ENCODE measurements around the gene COG5.
"Not testable (repeated sequence)": the region's sequence is repeated elsewhere in the genome, so short reads cannot be mapped to it uniquely, and the experiment has no call there.

Gene COG5

DNA sequence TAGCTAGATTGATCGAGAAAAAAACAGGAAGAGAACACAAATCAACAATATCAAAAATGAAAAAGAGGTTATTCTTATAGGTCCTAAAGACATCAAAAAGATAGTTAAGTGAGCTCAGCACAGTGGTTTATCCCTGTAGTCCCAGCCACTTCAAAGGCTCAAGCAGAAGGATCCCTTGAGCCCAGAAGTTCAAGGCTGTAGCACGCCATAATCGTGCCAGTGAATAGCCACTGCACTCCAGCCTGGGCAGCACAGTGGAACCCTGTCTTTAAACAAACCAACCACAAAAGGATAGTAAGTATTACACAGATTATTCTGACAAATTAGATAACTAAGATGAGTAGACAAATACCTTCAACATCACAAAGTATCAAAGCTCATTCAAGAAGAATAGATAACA is 311.8 kb downstream of the COG5 start:
- Histone ChIP-seq H3K27ac (ENCODE audit: insufficient read depth, low read length, poor library complexity, severe bottlenecking) (no peak overlapping the region), H3K36me3 (ENCODE audit: control insufficient read depth, insufficient read depth, low read length) (peaks cover 8% of the 10 kb centered on the region), H3K9me3 (ENCODE audit: control insufficient read depth, low read length) (no peaks in the 10 kb centered on the region), H3K27me3 (replicated peaks; ENCODE audit: control insufficient read depth, insufficient read depth, low read length, poor library complexity, severe bottlenecking) (no peaks in the 10 kb centered on the region), H3K4me3 (ENCODE audit: insufficient read depth, low read depth, low read length, poor library complexity, severe bottlenecking) (no peak overlapping the region), H3K4me1 (ENCODE audit: control insufficient read depth, insufficient read depth, low read length, poor library complexity, severe bottlenecking) (no peaks in the 10 kb centered on the region)
- DNase-seq = no peak

GRCh38 chr7:107248551-107249316 is 315.0 kb downstream of the COG5 start:
- Histone ChIP-seq H3K4me1 (ENCODE audit: control insufficient read depth, insufficient read depth, low read length, poor library complexity, severe bottlenecking) (no peaks in the 10 kb centered on the region), H3K27me3 (replicated peaks; ENCODE audit: control insufficient read depth, insufficient read depth, low read length, poor library complexity, severe bottlenecking) (no peaks in the 10 kb centered on the region), H3K27ac (ENCODE audit: insufficient read depth, low read length, poor library complexity, severe bottlenecking) (no peak overlapping the region), H3K4me3 (ENCODE audit: insufficient read depth, low read depth, low read length, poor library complexity, severe bottlenecking) (no peak overlapping the region), H3K36me3 (ENCODE audit: control insufficient read depth, insufficient read depth, low read length) (peaks cover 11% of the 10 kb centered on the region), H3K9me3 (ENCODE audit: control insufficient read depth, low read length) (no peaks in the 10 kb centered on the region)
- no peak for DNase-seq

DNA sequence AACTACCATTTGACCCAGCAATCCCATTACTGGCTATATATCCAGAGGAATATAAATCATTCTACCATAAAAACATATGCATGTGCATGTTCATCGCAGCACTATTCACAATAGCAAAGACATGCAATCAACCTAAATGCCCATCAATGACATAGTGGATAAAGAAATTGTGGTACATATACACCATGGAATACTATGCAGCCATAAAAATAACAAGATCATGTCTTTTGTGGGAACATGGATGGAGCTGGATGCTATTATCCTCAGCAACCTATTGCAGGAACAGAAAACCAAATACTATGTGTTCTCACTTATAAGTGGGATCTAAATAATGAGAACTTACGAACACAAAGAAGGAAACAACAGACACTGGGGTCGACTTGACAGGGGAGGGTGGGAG is 316.9 kb downstream of the COG5 start:
- H3K4me1 ChIP-seq (ENCODE audit: control insufficient read depth, insufficient read depth, low read length, poor library complexity, severe bottlenecking); H3K27me3 ChIP-seq (replicated peaks; ENCODE audit: control insufficient read depth, insufficient read depth, low read length, poor library complexity, severe bottlenecking); DNase-seq; H3K4me3 ChIP-seq (ENCODE audit: insufficient read depth, low read depth, low read length, poor library complexity, severe bottlenecking); H3K9me3 ChIP-seq (ENCODE audit: control insufficient read depth, low read length); H3K27ac ChIP-seq (ENCODE audit: insufficient read depth, low read length, poor library complexity, severe bottlenecking): not testable (repeated sequence)
- H3K36me3 ChIP-seq (ENCODE audit: control insufficient read depth, insufficient read depth, low read length) = peaks cover 11% of the 10 kb centered on the region

DNA sequence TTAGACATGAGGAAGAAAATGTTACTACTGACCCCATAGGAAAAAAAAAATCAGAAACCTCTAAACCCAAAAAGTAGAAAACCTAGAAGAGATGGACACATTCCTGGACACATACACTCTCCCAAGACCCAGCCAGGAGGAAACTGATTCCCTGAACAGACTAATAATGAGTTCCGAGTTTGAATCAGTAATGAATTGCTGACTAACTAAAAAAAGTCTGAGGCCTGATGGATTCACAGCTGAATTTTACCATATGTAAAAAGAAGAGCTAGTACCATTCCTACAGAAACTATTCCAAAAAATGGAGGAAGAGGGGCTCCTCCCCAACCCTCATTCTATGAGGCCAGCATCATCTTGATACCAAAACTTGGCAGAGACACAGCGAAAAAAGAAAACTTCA is 319.1 kb downstream of the COG5 start:
- H3K36me3 ChIP-seq (ENCODE audit: control insufficient read depth, insufficient read depth, low read length) = peaks cover 11% of the 10 kb centered on the region
- DNase-seq = no peak
- H3K4me1 ChIP-seq (ENCODE audit: control insufficient read depth, insufficient read depth, low read length, poor library complexity, severe bottlenecking) = no peaks in the 10 kb centered on the region
- no peak overlapping the region for H3K4me3 ChIP-seq (ENCODE audit: insufficient read depth, low read depth, low read length, poor library complexity, severe bottlenecking)
- H3K27me3 ChIP-seq (replicated peaks; ENCODE audit: control insufficient read depth, insufficient read depth, low read length, poor library complexity, severe bottlenecking) = no peaks in the 10 kb centered on the region
- H3K27ac ChIP-seq (ENCODE audit: insufficient read depth, low read length, poor library complexity, severe bottlenecking) = no peak overlapping the region
- no peaks in the 10 kb centered on the region for H3K9me3 ChIP-seq (ENCODE audit: control insufficient read depth, low read length)

DNA sequence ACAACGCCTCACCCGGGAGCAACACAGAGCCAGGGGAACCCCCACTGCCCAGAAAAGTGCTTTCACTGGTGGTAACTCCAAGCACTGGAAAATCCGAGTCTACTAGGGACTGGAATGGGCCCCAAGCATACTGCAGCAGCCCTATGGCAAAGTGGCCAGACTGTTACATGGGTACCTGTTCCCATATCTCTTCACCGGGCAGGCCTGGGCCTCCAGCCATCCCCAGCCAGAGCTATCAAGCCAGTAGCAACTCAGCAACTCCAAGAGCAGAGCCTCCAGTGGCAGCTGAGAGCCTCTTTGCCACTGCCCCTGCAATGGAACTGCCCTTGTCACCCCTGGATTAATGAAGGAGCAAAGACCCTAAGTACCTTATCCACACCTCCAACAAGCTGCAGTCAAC is 321.5 kb downstream of the COG5 start:
- no peak overlapping the region for H3K4me3 ChIP-seq (ENCODE audit: insufficient read depth, low read depth, low read length, poor library complexity, severe bottlenecking)
- DNase-seq = no peak
- H3K9me3 ChIP-seq (ENCODE audit: control insufficient read depth, low read length) = no peaks in the 10 kb centered on the region
- peaks cover 3% of the 10 kb centered on the region for H3K36me3 ChIP-seq (ENCODE audit: control insufficient read depth, insufficient read depth, low read length)
- H3K27ac ChIP-seq (ENCODE audit: insufficient read depth, low read length, poor library complexity, severe bottlenecking) = no peak overlapping the region
- H3K4me1 ChIP-seq (ENCODE audit: control insufficient read depth, insufficient read depth, low read length, poor library complexity, severe bottlenecking) = no peaks in the 10 kb centered on the region
- H3K27me3 ChIP-seq (replicated peaks; ENCODE audit: control insufficient read depth, insufficient read depth, low read length, poor library complexity, severe bottlenecking) = no peaks in the 10 kb centered on the region

GRCh38 chr7:107237451-107237850 is 326.3 kb downstream of the COG5 start:
- H3K36me3 ChIP-seq (ENCODE audit: control insufficient read depth, insufficient read depth, low read length) = peaks cover 3% of the 10 kb centered on the region
- H3K27me3 ChIP-seq (replicated peaks; ENCODE audit: control insufficient read depth, insufficient read depth, low read length, poor library complexity, severe bottlenecking) = no peaks in the 10 kb centered on the region
- H3K4me3 ChIP-seq (ENCODE audit: insufficient read depth, low read depth, low read length, poor library complexity, severe bottlenecking) = no peak overlapping the region
- no peaks in the 10 kb centered on the region for H3K9me3 ChIP-seq (ENCODE audit: control insufficient read depth, low read length)
- DNase-seq = no peak
- H3K27ac ChIP-seq (ENCODE audit: insufficient read depth, low read length, poor library complexity, severe bottlenecking) = no peak overlapping the region
- no peaks in the 10 kb centered on the region for H3K4me1 ChIP-seq (ENCODE audit: control insufficient read depth, insufficient read depth, low read length, poor library complexity, severe bottlenecking)

- Histone ChIP-seq H3K36me3 (ENCODE audit: control insufficient read depth, insufficient read depth, low read length) (peaks cover 3% of the 10 kb centered on the region), H3K4me1 (ENCODE audit: control insufficient read depth, insufficient read depth, low read length, poor library complexity, severe bottlenecking) (no peaks in the 10 kb centered on the region), H3K27me3 (replicated peaks; ENCODE audit: control insufficient read depth, insufficient read depth, low read length, poor library complexity, severe bottlenecking) (no peaks in the 10 kb centered on the region), H3K27ac (ENCODE audit: insufficient read depth, low read length, poor library complexity, severe bottlenecking) (no peak overlapping the region), H3K4me3 (ENCODE audit: insufficient read depth, low read depth, low read length, poor library complexity, severe bottlenecking) (no peak overlapping the region), H3K9me3 (ENCODE audit: control insufficient read depth, low read length) (no peaks in the 10 kb centered on the region)
- no peak for DNase-seq
These were observed 326.9 kb downstream of the COG5 start for GRCh38 chr7:107236862-107237261.

DNA sequence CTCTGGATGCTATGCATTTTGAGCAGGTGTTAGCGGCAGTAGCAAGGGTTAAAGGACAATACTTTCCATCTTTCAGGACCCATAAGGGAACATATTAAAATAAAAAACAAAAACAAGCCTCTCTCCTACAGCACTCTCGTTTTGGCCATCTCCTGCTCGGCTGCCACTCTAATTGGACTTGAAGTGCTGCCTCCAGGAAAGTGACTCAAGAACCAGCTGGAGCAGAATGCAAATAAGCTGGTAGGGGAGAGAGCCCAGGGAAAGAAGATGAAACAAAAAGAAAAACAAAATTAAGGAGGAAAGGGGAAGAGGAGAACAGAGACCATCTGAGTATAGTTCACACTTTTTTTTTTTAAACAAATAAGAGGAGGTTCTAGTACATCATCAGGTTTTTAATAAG is 329.3 kb downstream of the COG5 start:
- no peak for DNase-seq
- no peaks in the 10 kb centered on the region for H3K4me1 ChIP-seq (ENCODE audit: control insufficient read depth, insufficient read depth, low read length, poor library complexity, severe bottlenecking)
- no peak overlapping the region for H3K27ac ChIP-seq (ENCODE audit: insufficient read depth, low read length, poor library complexity, severe bottlenecking)
- peaks cover 3% of the 10 kb centered on the region for H3K36me3 ChIP-seq (ENCODE audit: control insufficient read depth, insufficient read depth, low read length)
- no peak overlapping the region for H3K4me3 ChIP-seq (ENCODE audit: insufficient read depth, low read depth, low read length, poor library complexity, severe bottlenecking)
- no peaks in the 10 kb centered on the region for H3K9me3 ChIP-seq (ENCODE audit: control insufficient read depth, low read length)
- H3K27me3 ChIP-seq (replicated peaks; ENCODE audit: control insufficient read depth, insufficient read depth, low read length, poor library complexity, severe bottlenecking) = no peaks in the 10 kb centered on the region

DNA sequence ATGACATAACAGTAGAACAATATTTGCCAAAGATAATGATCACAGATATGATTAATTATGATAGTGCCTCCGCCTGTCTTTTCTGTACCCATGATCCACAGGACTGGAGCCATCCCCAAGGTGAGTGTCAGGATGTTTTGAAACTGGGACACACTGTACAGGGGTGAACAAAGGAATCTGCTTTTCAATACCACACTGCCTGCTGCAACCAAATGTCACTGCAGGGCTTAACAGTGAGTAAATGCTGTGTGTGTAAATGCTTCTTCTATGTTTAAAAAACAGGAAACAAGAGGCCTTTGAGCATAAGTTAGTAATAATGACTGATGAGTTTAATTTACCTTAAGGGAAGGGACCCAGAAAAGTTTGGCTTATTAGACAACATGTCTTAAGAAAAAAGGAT is 329.7 kb downstream of the COG5 start:
- no peaks in the 10 kb centered on the region for H3K9me3 ChIP-seq (ENCODE audit: control insufficient read depth, low read length)
- H3K36me3 ChIP-seq (ENCODE audit: control insufficient read depth, insufficient read depth, low read length) = peaks cover 3% of the 10 kb centered on the region
- H3K27me3 ChIP-seq (replicated peaks; ENCODE audit: control insufficient read depth, insufficient read depth, low read length, poor library complexity, severe bottlenecking) = no peaks in the 10 kb centered on the region
- DNase-seq = no peak
- no peaks in the 10 kb centered on the region for H3K4me1 ChIP-seq (ENCODE audit: control insufficient read depth, insufficient read depth, low read length, poor library complexity, severe bottlenecking)
- H3K27ac ChIP-seq (ENCODE audit: insufficient read depth, low read length, poor library complexity, severe bottlenecking) = no peak overlapping the region
- no peak overlapping the region for H3K4me3 ChIP-seq (ENCODE audit: insufficient read depth, low read depth, low read length, poor library complexity, severe bottlenecking)

DNA sequence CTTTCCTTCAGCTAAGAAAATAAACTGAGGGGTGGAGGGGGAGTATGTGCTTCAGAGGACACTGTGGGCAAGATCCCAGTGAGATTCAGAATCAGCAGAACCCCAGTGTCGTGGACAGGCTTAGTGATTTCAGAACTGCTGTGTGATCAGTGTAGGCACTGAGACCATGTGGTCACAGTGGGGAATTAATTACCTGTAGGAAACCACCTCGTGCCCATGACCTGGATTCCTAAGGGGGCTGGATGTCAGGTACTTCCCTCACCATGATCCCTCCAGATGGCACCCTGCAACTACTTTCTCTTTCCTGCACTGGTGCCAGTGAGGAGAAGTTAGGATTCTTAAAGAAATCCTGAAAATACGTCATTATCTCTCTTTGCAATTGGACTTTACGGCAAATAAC is 330.5 kb downstream of the COG5 start:
- H3K4me1 ChIP-seq (ENCODE audit: control insufficient read depth, insufficient read depth, low read length, poor library complexity, severe bottlenecking) = no peaks in the 10 kb centered on the region
- DNase-seq = no peak
- no peaks in the 10 kb centered on the region for H3K27me3 ChIP-seq (replicated peaks; ENCODE audit: control insufficient read depth, insufficient read depth, low read length, poor library complexity, severe bottlenecking)
- H3K4me3 ChIP-seq (ENCODE audit: insufficient read depth, low read depth, low read length, poor library complexity, severe bottlenecking) = no peak overlapping the region
- no peak overlapping the region for H3K27ac ChIP-seq (ENCODE audit: insufficient read depth, low read length, poor library complexity, severe bottlenecking)
- no peaks in the 10 kb centered on the region for H3K9me3 ChIP-seq (ENCODE audit: control insufficient read depth, low read length)
- H3K36me3 ChIP-seq (ENCODE audit: control insufficient read depth, insufficient read depth, low read length) = peaks cover 3% of the 10 kb centered on the region

All from effector memory CD4-positive, alpha-beta T cell (primary cell).